Measurements from ENCODE around the gene CFAP410. TPM values are rescaled to one million over a fixed set of nuclear protein-coding genes. Genes with fewer than 3 reads are reported as not detected.

Gene CFAP410
- total RNA-seq, 1 donor from 2014 or later, result 23.4 TPM

- Mint-ChIP-seq H3K27ac (ENCODE audit: unreplicated experiment) (no peak overlapping the region), H3K4me1 (ENCODE audit: unreplicated experiment) (no peaks in the 10 kb centered on the region), H3K36me3 (ENCODE audit: unreplicated experiment) (no peaks in the 10 kb centered on the region), H3K4me3 (ENCODE audit: unreplicated experiment) (no peak overlapping the region), H3K27me3 (ENCODE audit: unreplicated experiment) (no peaks in the 10 kb centered on the region), H3K9me3 (ENCODE audit: unreplicated experiment) (no peaks in the 10 kb centered on the region)
- TF ChIP-seq CTCF (IDR thresholded peaks at IDR 0.05), result no peak
- DNase-seq (ENCODE audit: extremely low spot score, unreplicated experiment), result no peak
Measured at GRCh38 chr21:44377922-44378645, 38.9 kb upstream of the CFAP410 start.

- DNase-seq (ENCODE audit: extremely low spot score, unreplicated experiment), result no peak
- H3K4me1 Mint-ChIP-seq (ENCODE audit: unreplicated experiment), result no peaks in the 10 kb centered on the region
- no peaks in the 10 kb centered on the region for H3K27me3 Mint-ChIP-seq (ENCODE audit: unreplicated experiment)
- no peak overlapping the region for H3K4me3 Mint-ChIP-seq (ENCODE audit: unreplicated experiment)
- H3K36me3 Mint-ChIP-seq (ENCODE audit: unreplicated experiment), result no peaks in the 10 kb centered on the region
- no peaks in the 10 kb centered on the region for H3K9me3 Mint-ChIP-seq (ENCODE audit: unreplicated experiment)
- H3K27ac Mint-ChIP-seq (ENCODE audit: unreplicated experiment), result no peak overlapping the region
- TF ChIP-seq CTCF (IDR thresholded peaks at IDR 0.05), result no peak
Measured at GRCh38 chr21:44377201-44377921, 38.2 kb upstream of the CFAP410 start.

- H3K4me3 Mint-ChIP-seq (ENCODE audit: unreplicated experiment), result no peak overlapping the region
- H3K27me3 Mint-ChIP-seq (ENCODE audit: unreplicated experiment), result no peaks in the 10 kb centered on the region
- H3K4me1 Mint-ChIP-seq (ENCODE audit: unreplicated experiment), result no peaks in the 10 kb centered on the region
- H3K9me3 Mint-ChIP-seq (ENCODE audit: unreplicated experiment), result no peaks in the 10 kb centered on the region
- H3K36me3 Mint-ChIP-seq (ENCODE audit: unreplicated experiment), result no peaks in the 10 kb centered on the region
- no peak for TF ChIP-seq CTCF (IDR thresholded peaks at IDR 0.05)
- no peak overlapping the region for H3K27ac Mint-ChIP-seq (ENCODE audit: unreplicated experiment)
- no peak for DNase-seq (ENCODE audit: extremely low spot score, unreplicated experiment)
Measured at GRCh38 chr21:44376606-44377005, 37.4 kb upstream of the CFAP410 start.

- no peak overlapping the region for H3K27ac Mint-ChIP-seq (ENCODE audit: unreplicated experiment)
- H3K4me1 Mint-ChIP-seq (ENCODE audit: unreplicated experiment), result no peaks in the 10 kb centered on the region
- no peak for TF ChIP-seq CTCF (IDR thresholded peaks at IDR 0.05)
- no peaks in the 10 kb centered on the region for H3K9me3 Mint-ChIP-seq (ENCODE audit: unreplicated experiment)
- no peak overlapping the region for H3K4me3 Mint-ChIP-seq (ENCODE audit: unreplicated experiment)
- DNase-seq (ENCODE audit: extremely low spot score, unreplicated experiment), result no peak
- no peaks in the 10 kb centered on the region for H3K27me3 Mint-ChIP-seq (ENCODE audit: unreplicated experiment)
- no peaks in the 10 kb centered on the region for H3K36me3 Mint-ChIP-seq (ENCODE audit: unreplicated experiment)
Measured at GRCh38 chr21:44375761-44376241, 36.6 kb upstream of the CFAP410 start.

- Mint-ChIP-seq H3K9me3 (ENCODE audit: unreplicated experiment) (no peaks in the 10 kb centered on the region), H3K4me3 (ENCODE audit: unreplicated experiment) (no peak overlapping the region), H3K27ac (ENCODE audit: unreplicated experiment) (no peak overlapping the region), H3K27me3 (ENCODE audit: unreplicated experiment) (no peaks in the 10 kb centered on the region), H3K36me3 (ENCODE audit: unreplicated experiment) (no peaks in the 10 kb centered on the region), H3K4me1 (ENCODE audit: unreplicated experiment) (no peaks in the 10 kb centered on the region)
- TF ChIP-seq CTCF (IDR thresholded peaks at IDR 0.05), result no peak
- DNase-seq (ENCODE audit: extremely low spot score, unreplicated experiment), result no peak
Measured at GRCh38 chr21:44375281-44375651, 36.1 kb upstream of the CFAP410 start.
